Limb (tissue), 2 donors: ENCODE measurements around the gene GTF2F2.

Experiments used
- DNase-seq, 2 donors: peaks; one replicate each; pipeline ENCODE4 v3.0.0-alpha.2; 2016; ENCODE audit errors: extremely low spot score in 2 of 2

Gene GTF2F2

DNA sequence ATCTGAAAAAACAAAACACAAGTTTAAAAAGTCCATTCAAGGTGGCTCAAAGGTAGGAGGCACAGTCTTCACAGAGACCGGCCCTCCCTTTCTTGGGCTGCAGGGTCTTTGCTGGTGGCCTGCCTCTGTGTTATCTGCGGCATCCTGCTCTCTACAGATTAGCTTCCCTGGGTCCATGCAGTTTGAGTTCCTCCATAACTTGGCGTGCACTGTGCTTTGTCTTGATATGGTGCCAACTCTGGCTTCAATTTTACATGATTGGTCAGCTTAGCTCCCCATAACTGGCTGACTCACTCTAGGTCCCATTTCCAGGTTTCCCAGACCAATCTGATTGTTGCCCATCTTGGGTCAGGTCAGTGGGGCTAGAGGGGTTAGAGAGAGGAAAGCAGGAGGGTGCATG lies 178.9 kb downstream of the GTF2F2 start:
- DNase-seq: no peak

DNA sequence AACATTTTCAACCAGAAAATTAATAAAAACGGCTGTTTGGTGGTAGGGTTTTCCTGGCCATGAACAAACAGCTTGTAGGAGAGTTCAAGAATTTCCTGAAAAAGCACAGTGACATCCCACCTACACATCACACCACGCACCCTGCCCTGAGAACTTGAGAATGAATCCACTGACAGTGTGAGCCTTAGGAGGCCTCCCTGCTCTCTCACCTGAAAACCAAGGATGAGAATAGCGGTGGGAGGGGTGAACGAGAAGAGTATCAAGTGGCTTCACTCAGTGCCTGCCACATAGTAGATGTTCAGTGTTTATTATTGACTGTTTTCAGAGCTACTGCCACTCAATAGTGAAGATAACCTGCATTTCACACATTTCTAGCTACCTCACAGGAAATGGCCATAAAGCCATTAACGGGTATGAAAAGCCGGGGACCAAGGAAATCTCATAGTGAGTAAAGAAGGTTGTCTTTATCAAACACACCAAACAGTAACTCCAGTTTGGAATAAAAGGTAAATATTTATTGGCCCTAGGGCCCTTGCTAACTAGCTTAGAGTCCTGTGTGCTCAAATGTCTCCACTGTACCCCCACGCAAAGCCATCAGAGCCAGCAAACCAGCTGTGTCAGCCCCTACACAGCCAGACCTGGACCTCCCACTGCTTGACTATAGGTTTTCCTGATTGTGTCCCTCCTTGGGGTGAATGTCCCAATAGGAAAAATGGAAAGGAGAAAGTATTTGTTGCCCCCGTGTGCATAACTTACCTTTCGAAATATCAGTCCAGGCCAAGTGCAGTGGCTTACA lies 180.1 kb downstream of the GTF2F2 start:
- DNase-seq: no peak

DNA sequence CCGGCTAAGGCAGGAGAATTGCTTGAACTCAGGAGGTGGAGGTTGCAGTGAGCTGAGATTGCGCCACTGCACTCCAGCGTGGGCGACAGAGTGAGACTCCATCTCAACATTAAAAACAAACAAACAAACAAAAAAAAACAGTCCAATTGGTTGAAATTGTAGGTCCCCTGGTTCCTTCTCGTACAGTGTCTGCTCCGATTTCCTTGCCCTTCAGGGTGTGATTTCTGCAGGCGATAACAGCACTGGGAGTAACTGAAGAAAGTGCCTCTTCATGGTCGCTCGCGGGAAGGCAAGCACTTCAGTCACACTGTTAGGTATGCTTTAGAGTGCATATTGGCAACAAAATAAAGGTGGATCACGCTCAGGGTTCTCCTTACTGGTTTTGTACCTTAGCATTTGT lies 181.0 kb downstream of the GTF2F2 start:
- no peak for DNase-seq

DNA sequence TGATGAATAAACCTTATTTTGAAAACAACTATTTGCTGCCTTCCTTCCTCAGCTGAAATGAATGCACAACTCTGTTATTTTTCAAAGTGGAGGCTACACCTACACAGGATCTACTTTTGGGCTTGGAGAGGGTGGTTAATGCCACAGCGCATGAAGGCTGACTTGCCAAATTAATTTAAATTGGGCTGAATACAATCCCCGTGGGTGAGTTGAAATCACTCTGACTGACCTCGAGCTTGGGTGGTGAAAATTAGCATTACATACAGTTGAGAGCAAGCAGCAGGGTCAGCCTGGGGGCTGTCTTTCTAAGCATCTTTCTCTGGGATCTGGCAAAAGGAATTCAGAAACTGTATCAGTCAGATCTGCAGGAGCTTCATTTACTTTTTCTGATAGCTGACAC lies 182.2 kb downstream of the GTF2F2 start:
- DNase-seq: no peak

DNA sequence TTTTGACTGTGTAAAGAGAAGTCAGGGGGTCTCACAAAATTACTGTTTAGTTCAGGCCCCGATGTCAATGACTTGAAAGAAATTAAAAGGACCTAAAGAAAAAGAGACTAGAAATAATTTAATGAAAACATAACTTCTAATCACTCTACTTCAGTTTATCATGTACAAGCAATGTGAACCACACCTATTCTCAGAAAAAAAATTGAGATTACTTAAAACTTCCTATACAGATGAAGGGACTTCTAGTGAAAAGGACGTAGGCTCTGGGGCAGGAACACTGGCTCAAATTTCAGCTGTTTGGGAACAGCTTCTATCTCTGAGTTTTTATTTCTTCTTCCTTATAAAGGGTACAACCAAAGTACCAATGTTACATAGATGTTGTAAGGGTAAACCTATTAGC lies 182.7 kb downstream of the GTF2F2 start:
- DNase-seq: no peak

DNA sequence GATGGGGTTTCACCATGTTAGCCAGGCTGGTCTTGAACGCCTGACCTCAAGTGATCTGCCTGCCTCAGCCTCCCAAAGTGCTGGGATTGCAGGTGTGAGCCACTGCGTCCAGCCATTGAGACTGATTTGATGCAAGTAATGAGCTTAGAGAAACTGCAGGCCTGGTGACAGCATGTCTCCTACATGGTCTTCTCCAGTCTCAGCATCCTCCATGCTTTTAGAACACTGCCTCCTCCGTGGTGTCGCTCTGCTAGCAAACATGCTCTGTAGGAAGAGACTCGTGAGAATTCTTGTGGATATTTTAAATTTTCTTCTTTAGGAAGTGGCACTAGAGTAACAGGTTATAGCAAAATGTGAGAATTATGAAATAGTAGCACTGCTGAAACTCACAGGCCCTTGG lies 183.6 kb downstream of the GTF2F2 start:
- no peak for DNase-seq

DNA sequence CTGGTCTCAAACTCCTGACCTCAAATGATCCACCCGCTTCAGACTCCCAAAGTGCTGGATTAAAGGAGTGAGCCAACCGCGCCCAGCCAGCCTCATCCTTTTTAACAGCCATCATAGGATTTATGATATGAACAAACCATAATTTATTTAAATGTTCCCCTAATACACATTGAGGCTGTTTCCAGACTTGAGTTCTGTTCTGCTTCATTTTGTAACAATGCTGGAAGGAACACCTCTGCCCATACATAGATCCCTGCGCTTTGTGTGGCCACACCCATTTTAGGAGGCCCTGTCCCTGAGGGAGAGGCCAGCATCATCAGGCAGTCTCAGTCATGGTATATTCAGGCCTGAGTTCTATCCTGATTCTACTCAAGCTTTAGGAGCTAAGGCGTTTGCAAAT lies 184.8 kb downstream of the GTF2F2 start:
- DNase-seq: no peak

DNA sequence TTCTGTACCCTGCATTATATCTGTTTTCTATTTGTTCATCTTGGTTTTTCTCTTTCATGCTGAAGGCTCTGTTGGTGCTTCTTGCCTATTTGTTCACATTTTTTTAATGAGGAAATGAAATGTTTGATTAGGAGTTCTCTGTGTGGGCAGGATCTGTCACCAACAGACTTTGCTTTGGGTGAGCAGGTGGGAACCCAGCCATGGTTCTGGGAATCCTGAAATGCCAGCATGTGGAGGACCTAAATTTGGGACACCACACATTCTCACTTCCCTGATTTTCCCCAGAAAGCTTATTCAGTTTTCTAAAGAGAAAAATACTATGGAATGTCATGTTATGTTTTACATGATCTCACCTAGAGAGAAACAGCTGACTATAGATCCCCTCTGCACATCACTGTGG lies 186.7 kb downstream of the GTF2F2 start:
- DNase-seq: no peak

DNA sequence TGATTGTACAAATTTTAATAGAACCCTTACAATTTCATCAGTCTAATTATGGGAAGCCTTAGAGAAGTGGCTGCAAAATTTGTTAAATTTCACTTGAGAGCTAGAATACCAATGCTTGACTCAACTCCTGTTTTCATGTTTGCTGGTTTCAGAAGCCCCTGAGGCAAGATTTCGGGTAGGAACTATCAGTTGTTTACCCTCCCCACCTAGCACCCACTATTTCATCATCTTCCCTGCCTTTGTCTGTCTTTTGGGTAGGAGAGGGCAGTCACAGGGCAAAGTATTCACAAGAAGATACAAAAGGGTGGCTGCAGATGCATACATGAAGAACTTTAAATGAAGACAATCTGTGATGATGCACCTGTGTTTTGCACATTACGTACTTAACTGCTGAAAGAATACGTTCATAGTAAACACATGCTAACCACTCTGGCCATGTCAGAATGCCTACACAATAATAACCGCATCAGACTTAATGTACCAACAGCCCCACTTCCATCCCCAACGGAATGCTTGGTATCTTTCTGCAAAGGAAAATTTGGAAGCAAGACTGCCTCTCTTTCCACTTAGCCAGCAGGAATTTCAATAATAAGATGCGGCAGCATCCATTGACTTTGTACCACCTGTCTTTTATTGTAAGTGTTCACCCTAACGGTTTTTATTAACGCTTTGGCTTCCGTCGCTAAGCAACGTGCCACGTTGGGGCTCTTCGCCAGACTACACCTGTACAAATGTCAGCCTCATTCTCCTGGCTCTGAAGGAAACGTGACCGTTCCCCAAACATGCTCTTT lies 190.2 kb downstream of the GTF2F2 start:
- DNase-seq: no peak

DNA sequence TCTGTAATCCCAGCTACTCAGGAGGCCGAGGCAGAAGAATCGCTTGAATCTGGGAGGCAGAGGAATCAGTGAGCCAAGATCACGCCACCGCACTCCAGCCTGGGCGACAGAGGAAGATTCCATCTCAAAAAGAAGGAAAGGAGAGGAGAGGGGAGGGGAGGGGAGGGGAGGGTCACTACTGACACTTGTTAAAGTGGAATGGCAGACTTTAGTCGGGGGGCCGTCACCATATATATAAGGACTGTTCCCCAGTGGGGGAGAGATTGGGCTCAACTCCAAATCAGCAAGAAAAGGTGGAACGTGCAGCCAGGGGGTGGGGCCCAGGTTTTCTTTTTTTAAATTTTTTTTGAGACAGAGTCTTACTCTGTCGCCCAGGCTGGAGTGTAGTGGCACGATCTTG lies 194.5 kb downstream of the GTF2F2 start:
- no peak for DNase-seq

DNA sequence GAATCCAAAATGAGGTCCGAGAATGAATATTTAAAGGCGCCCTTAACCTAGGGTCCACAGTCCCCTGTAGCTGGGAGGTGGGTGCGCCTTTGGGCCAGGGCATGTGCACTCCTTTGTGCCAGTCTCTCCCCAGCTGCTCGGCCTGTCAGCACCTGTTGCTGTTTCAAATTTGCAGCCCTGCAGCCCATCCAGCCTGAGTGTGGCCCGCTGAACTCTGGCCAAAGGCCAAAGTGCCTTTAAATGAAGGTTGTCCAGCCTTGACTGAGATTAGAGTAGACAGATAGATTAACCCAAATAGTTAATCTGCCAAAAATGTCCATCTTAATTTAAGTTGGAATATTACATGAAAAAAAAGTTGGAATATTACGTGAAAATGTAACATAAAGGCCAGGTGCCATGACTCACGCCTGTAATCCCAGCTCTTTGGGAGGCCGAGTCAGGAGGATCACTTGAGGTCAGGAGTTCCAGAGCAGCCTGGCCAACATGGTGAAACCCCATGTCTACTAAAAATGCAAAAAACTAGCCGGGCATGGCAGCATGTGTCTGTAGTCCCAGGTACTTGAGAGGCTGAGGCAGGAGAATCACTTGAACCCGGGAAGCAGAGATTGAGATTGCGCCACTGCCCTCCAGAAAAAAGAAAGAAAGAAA lies 195.3 kb downstream of the GTF2F2 start:
- no peak for DNase-seq

DNA sequence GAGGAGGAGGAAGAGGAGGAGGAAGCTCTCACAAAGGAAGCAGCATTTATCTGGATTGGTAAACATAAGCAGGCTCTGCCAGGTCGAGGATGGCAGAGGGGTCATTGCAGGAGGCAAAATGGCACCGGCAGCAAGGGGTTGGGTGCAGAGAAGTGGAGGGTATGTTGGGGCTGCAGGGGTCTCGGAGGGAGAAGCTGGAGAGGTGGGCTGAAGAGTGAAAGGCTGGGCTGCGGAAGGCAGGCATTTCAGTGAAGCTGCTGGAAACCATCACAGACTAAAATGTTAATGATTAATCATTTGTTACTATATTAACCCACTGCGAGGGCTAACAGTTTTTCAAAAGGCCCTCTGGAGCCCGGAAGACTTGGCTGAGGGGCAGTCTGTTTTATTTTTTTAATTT lies 196.0 kb downstream of the GTF2F2 start:
- no peak for DNase-seq

DNA sequence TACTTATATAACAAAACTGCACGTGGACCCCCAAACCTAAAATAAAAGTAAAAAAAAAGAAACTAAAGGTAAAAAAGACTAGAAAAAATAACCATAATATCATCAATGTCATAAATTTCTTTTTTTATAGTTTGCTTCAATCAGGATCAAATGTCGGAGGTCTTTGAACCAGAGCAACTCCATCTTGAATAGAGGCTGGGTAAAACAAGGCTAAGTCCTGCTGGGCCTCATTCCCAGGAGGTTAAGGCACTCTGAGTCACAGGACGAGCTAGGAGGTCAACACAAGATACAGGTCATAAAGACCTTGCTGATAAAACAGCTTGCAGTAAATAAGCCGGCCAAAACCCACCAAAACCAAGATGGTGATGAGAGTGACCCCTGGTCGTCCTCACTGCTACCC lies 196.7 kb downstream of the GTF2F2 start:
- no peak for DNase-seq

DNA sequence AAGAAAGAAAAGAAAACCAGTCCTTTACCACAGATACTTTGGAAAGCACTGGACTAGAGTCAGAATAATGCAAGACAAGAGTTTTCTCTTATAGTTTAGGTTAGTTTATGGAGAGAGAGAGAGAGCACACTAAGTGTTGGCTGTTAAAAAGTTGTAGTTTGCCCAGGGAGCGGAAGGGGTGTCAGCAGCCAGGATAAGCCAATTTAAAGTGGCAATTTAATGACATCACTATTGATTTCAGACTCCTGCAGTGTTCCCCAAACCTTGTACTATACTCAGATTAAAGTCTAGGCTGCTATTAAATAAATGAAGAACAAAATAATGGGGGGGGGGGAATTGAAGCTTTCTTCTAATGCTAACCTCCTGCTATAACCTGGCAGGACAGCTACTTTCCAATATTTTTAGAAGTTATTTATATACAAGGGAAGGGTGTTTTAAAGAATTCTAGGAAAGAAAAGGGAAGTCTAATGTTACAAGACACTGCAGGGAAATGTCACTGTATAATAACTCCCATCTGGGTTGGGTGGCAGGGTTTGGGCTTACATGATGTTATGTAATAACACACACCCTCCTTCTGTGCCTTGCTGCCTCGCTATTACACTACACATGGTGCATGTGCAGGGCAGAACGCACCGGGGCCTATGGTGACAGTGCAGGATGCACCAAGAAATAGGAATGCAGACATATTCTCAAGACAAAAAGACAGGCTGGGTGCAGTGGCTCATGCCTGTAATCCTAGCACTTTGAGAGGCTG lies 200.7 kb downstream of the GTF2F2 start:
- DNase-seq: no peak

DNA sequence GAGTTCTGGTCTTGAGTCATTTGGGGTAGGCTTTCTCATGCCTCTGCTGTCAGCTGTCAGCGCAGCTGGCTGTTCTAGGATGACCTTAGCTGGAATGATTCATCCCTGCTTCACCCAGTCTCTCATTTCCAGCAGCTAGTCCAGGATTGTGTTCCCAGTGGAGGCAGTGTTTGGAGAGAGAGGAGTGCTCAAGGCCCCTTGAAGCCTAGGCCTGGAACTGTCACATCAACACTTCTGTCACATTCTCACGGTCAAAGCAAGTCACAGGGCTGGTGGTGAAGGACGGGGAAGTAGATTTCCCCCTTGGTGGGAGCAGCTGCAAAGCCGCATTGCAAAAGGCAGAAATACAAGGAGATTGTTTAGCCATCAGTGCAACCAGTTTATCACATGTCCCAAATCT lies 205.5 kb downstream of the GTF2F2 start:
- DNase-seq: peak in 1 of 2 donors; percentile 32

DNA sequence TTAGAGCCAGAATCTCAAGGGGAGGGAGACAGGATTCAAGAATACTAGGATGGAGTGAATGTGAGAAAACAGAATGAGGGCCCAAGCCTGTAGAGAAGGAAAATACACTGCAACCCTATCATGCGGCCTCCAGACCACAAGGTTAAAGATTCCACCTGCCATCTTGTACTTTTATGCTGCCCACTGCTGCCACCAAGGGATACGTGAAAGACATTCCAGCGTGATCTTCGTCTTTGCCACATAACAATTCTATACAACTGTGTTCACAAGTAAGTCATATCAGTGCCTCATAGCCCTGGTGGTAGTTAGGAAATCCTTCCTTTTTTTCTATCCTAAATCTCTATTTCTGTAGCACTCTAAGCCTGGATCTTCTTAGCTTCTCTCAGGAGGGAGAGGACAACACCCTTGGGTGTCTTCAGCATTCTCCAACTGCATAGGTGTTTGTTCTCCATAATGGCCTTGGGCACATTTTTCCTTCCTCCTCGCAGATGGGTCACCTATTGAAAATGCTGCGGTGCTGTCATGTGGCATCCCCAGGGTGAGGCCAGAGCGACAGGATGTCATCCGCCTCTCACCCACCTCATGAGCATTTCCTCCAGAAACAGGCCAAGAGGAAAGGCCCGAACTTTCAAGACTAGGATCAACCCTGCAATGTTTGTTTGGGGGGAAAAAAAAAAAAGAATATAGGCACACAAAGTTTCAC lies 207.1 kb downstream of the GTF2F2 start:
- no peak for DNase-seq

DNA sequence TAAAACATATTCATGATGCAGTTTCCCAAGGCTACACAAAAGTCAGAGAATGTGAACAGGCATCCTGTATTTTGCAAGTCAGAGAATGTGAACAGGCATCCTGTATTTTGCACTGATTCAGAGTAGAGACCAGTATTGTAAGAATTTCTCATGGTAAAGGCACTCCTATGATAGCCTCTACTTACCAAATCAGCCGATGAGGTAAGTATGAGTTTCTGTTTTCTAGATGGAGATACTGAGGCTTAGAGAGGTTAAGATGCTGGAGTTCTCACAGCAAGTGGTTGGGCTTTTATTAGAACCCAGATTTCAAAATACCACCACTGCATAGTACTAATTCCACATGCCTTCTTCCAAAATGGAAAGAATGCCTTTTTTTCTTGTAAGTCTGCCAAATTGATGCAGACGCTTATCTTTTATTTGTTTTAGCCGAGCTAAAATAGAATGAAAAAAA lies 208.4 kb downstream of the GTF2F2 start:
- no peak for DNase-seq

DNA sequence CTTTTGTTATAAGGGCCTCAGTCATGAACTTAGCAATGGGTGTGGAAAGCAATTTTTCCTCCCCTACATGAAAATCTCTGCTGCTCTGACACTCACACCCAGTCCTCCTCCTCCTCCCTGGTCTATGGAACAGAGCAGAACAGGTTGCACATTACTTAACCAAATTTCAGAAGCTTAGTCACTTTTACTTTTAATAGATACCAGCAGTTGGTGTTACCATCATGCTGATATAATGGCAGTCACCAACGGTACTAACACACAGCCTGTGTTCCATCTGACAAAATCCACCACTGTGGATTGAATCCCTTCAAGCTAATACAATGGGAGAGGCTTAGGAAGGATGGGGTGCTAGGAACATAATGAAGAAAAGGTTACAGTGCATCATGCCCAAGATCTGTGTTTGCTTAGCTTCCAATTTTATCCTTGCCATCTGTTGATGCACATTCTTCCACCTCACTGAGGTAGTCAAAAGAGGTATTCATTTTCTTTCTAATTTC lies 210.9 kb downstream of the GTF2F2 start:
- no peak for DNase-seq

DNA sequence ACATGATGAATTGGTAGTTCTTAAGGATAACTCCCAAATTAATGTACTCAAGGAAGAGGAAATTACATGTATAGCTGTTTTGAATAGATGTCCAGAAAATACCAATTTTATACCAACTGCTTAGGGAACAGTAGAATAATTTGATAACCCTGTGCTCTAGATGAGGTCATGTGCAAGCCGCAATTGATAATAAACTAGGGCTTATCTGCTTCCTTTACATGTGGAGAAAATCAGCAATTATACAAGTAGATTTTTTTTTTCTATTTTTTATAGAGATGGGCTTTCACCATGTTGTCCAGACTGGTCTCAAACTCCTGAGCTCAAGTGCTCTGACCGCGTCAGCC lies 211.4 kb downstream of the GTF2F2 start:
- DNase-seq: no peak

DNA sequence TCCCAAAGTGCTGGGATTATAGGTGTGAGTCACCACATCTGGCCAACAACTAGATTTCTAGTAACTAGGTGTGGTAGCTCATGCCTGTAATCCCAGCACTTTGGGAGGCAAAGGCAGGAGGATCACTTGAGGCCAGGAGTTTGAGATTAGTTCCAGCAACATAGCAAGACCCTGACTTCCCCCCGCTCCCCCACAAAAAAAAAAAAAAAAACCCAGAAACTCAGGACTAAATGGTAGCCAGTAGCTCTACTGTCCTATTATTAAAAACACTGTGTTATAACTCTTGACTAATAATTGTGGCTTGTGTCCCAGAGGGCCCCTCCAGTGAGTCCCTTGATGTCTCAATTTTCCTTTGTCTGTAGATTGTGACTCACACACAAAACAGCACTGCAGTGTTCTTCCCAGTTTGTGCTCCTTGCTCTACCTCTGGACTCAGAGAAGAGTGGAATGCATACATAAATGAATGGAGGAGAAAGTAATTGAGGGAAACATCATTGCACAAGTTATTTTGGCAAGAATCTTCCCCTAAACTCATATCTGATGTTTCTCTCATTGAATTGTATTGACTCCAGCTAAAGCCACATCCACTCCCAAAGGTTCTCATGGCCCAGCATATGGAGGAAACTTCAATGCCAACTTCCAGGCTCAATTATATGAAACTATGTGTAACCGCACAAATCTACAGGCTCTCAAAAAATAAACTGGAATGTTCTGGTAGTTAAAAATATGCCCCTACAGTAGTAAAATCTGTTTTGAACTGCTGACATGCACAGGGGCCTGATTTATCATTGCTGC lies 211.9 kb downstream of the GTF2F2 start:
- DNase-seq: no peak
